GM12874 (cell line): ENCODE results near the gene IER5L.

Experiments used
- CTCF ChIP-seq: IDR thresholded peaks from 2 replicates; pipeline ENCODE4 v1.5.1; 2011; ENCODE audit warnings: low read depth, mild to moderate bottlenecking, control low read depth, low read length, moderate library complexity; ENCODE audit not compliant: insufficient read depth

IER5L gene

GRCh38 chr9:129162497-129163197 lies 15.4 kb downstream of the IER5L start:
- TF ChIP-seq CTCF, result no peak

- no peak for TF ChIP-seq CTCF
These were observed 16.6 kb downstream of the IER5L start for GRCh38 chr9:129161534-129161837.

GRCh38 chr9:129160712-129161533 lies 17.1 kb downstream of the IER5L start:
- TF ChIP-seq CTCF, result no peak

- no peak for TF ChIP-seq CTCF
These were observed 21.9 kb downstream of the IER5L start for GRCh38 chr9:129156163-129156562.

- no peak for TF ChIP-seq CTCF
These were observed 23.1 kb downstream of the IER5L start for GRCh38 chr9:129154866-129155477.

GRCh38 chr9:129151469-129151868 lies 26.6 kb downstream of the IER5L start:
- no peak for TF ChIP-seq CTCF

GRCh38 chr9:129150672-129151211 lies 27.3 kb downstream of the IER5L start:
- no peak for TF ChIP-seq CTCF
